GM12878 (cell line): Measurements from ENCODE around the gene RADIL. TPM values are rescaled to one million over a fixed set of nuclear protein-coding genes. Genes with fewer than 3 reads are reported as not detected.

Experiments
- BCLAF1 ChIP-seq: fragments of 450-650 bp; IDR thresholded peaks from 2 replicates; pipeline ENCODE4 v1.6.1; 2017; ENCODE audit warnings: antibody characterized with exemption, mild to moderate bottlenecking, moderate library complexity
- CHD1 ChIP-seq: IDR thresholded peaks from 2 replicates; pipeline ENCODE4 v1.6.1; 2012; ENCODE audit warnings: low read depth, low read length, improper control_type of control experiment
- ELK1 ChIP-seq: IDR thresholded peaks from 2 replicates; pipeline ENCODE4 v1.6.1; 2012; ENCODE audit warnings: low read depth, low read length, improper control_type of control experiment
- MEF2B ChIP-seq: fragments of 450-650 bp; IDR thresholded peaks from 2 replicates; pipeline ENCODE4 v1.6.1; 2018; ENCODE audit warnings: mild to moderate bottlenecking, moderate library complexity; ENCODE audit not compliant: partially characterized antibody, poor library complexity, severe bottlenecking
- NFYB ChIP-seq: IDR thresholded peaks from 2 replicates; pipeline ENCODE4 v1.6.1; 2011; ENCODE audit warnings: low read depth, mild to moderate bottlenecking, low read length, improper control_type of control experiment, moderate library complexity; ENCODE audit not compliant: insufficient read depth
- NR2F1 ChIP-seq: fragments of 450-650 bp; conservative IDR thresholded peaks from 2 replicates; pipeline ENCODE4 v1.6.1; 2017; ENCODE audit warnings: mild to moderate bottlenecking
- PAX8 ChIP-seq: fragments of 450-650 bp; IDR thresholded peaks from 2 replicates; pipeline ENCODE4 v1.6.1; 2017; ENCODE audit warnings: mild to moderate bottlenecking, moderate library complexity
- PML ChIP-seq: IDR thresholded peaks from 2 replicates; pipeline ENCODE4 v1.6.1; 2012; ENCODE audit warnings: low read length, inconsistent platforms
- RAD51 ChIP-seq: fragments of 450-650 bp; IDR thresholded peaks from 2 replicates; pipeline ENCODE4 v1.6.1; 2016; ENCODE audit warnings: moderate library complexity, mild to moderate bottlenecking, inconsistent platforms
- SP1 ChIP-seq: IDR thresholded peaks from one replicate; pipeline ENCODE4 v1.6.1; 2011; ENCODE audit warnings: low read depth, low read length
- ZSCAN29 ChIP-seq: fragments of 450-650 bp; IDR thresholded peaks from 2 replicates; pipeline ENCODE4 v1.6.1; 2017; ENCODE audit warnings: mild to moderate bottlenecking, moderate library complexity
- polyA plus RNA-seq, 11 experiments: library from polyadenylated mRNA; depleted of rRNA in 4 of 11; unstranded in 6 of 11; stranded (reverse) in 5 of 11; fragments of >200 nt; fragmentation: Nextera tagmentation in 4 of 11; fragmentation: Illumina TruSeq in 1 of 11; extraction: Ambion mirVana in 4 of 11; extraction: Trizol in 1 of 11; gene quantifications; 1 replicate in 1 of 11; 2 replicates in 10 of 11; pipeline versions ENCODE4 v1.2.1 to v1.2.3, GENCODE V29; 2011 to 2016; ENCODE audit warnings: inconsistent platforms in 2 of 11, missing spikeins in 2 of 11, low read depth in 1 of 11
- total RNA-seq, 4 experiments: library from RNA; depleted of rRNA in 3 of 4; stranded (reverse); fragments of >200 nt in 3 of 4; fragmentation: Illumina TruSeq in 1 of 4; extraction: Trizol in 1 of 4; gene quantifications; 2 replicates each; pipeline versions ENCODE4 v1.2.1 to v1.2.3, GENCODE V29; 2013 to 2021

Gene RADIL
- total and polyA plus RNA-seq, 10 of the 15 experiments (the other 5 are each of a cell fraction or from before 2014, with no cell fraction given) = 0.05 to 0.06 TPM; not detected in 8

- TF ChIP-seq MEF2B (no peak), ELK1 (no peak), SP1 (no peak), PAX8 (no peak), ZSCAN29 (no peak), CHD1 (no peak), RAD51 (no peak), NR2F1 (no peak), BCLAF1 (no peak), PML (no peak), NFYB (no peak)
Measured at GRCh38 chr7:4754433-4755010, 129.0 kb downstream of the RADIL start (continued).
